Nephron progenitor cell (in vitro differentiated cells): ENCODE data around the gene CYP2R1.

Experiments
- DNase-seq: peaks from one replicate; pipeline ENCODE4 v3.0.0; 2021
- H3K27ac Mint-ChIP-seq: 2 replicates; pipeline ENCODE4 v1.8.0; 2021; ENCODE audit warnings: mild to moderate bottlenecking, moderate library complexity, mixed read lengths
- H3K27me3 Mint-ChIP-seq: 2 replicates; pipeline ENCODE4 v1.8.0; 2021; ENCODE audit warnings: mild to moderate bottlenecking, low read depth, mixed read lengths; ENCODE audit not compliant: poor library complexity
- H3K36me3 Mint-ChIP-seq: 2 replicates; pipeline ENCODE4 v1.8.0; 2021; ENCODE audit warnings: low read depth, mixed read lengths
- H3K4me1 Mint-ChIP-seq: 2 replicates; pipeline ENCODE4 v1.8.0; 2021; ENCODE audit warnings: mixed read lengths
- H3K4me3 Mint-ChIP-seq: 2 replicates; pipeline ENCODE4 v1.8.0; 2021; ENCODE audit warnings: mild to moderate bottlenecking, moderate library complexity, mixed read lengths
- H3K9me3 Mint-ChIP-seq: 2 replicates; pipeline ENCODE4 v1.8.0; 2021; ENCODE audit warnings: mild to moderate bottlenecking, moderate library complexity, mixed read lengths
- CTCF ChIP-seq: fragments of 200-600 bp; sonication (generic); IDR thresholded peaks from 2 replicates; pipeline ENCODE4 v1.5.0; 2021; ENCODE audit warnings: antibody characterized with exemption

The CYP2R1 gene

DNA sequence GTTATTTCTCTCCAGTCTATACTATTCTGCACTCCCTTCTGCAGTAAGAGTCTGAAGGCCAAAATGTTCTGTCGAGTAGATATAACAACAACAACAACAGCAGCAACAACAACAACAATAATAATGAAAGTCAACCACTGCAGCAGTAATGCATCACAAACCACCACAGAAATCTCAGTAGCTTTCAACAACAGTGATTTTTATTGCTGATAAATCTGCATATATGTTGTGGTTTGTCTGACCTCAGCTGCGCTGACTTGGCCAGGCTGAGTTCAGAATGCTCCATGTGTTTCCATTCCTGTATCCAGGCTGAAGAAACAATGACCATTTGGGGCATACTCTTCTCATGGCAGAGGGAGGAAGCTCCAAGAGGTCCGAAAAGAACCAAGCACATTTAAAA lies 32.3 kb upstream of the CYP2R1 start:
- Mint-ChIP-seq H3K4me3 (no peak overlapping the region), H3K27me3 (peaks cover 15% of the 10 kb centered on the region), H3K9me3 (peaks cover 9% of the 10 kb centered on the region), H3K4me1 (no peaks in the 10 kb centered on the region), H3K36me3 (no peaks in the 10 kb centered on the region), H3K27ac (no peak overlapping the region)
- TF ChIP-seq CTCF: no peak
- DNase-seq: no peak

DNA sequence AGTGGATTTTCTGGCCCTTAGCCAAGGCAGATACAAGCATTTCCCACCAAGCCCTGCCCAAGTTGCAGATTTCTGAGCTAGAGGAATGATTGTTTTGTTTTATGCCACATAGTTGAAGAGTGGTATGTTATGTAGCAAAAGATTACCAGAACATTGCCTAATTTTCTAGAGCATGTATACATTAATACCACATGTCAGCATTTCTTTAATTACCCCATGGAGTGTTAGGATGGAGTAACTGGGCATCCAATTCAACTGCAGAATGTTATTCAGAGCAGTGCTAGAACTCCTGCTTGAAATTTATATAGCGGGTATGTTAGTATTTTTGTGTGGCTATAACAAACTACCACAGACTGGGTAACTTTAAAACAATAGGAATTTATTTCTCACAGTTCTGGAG lies 24.4 kb upstream of the CYP2R1 start:
- H3K27ac Mint-ChIP-seq: no peak overlapping the region
- H3K9me3 Mint-ChIP-seq: peaks cover 8% of the 10 kb centered on the region
- DNase-seq: no peak
- H3K36me3 Mint-ChIP-seq: no peaks in the 10 kb centered on the region
- H3K4me1 Mint-ChIP-seq: no peaks in the 10 kb centered on the region
- no peak for TF ChIP-seq CTCF
- H3K27me3 Mint-ChIP-seq: peaks cover 9% of the 10 kb centered on the region
- H3K4me3 Mint-ChIP-seq: no peak overlapping the region

DNA sequence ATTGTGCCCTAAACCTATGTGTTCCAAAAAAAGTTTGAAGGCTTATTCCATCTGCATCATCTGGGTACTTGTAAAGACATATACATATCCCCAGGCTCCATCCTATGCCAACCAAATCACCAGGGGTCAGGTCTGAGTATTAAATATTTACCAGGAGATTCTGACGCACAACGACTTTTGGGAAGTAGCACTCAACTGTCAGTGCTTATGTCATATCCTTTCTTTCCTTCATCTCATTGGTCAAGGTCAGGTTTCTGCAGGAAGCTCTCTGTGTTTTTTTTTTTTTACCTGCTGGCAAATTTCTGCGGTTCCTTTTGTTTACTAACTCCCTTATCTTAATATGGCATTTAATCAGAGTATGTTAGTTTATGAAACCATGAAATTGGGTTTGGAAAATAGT lies 22.5 kb upstream of the CYP2R1 start:
- no peak overlapping the region for H3K4me3 Mint-ChIP-seq
- DNase-seq: no peak
- no peaks in the 10 kb centered on the region for H3K4me1 Mint-ChIP-seq
- H3K36me3 Mint-ChIP-seq: no peaks in the 10 kb centered on the region
- H3K27ac Mint-ChIP-seq: no peak overlapping the region
- H3K9me3 Mint-ChIP-seq: peaks cover 8% of the 10 kb centered on the region
- TF ChIP-seq CTCF: no peak
- peaks cover 4% of the 10 kb centered on the region for H3K27me3 Mint-ChIP-seq

- peaks cover 4% of the 10 kb centered on the region for H3K9me3 Mint-ChIP-seq
- H3K27me3 Mint-ChIP-seq: peaks cover 12% of the 10 kb centered on the region
- H3K27ac Mint-ChIP-seq: no peak overlapping the region
- H3K4me1 Mint-ChIP-seq: no peaks in the 10 kb centered on the region
- no peak overlapping the region for H3K4me3 Mint-ChIP-seq
- peak; percentile 53 for TF ChIP-seq CTCF
- no peaks in the 10 kb centered on the region for H3K36me3 Mint-ChIP-seq
- peak; percentile 17 for DNase-seq
These were observed 16.3 kb upstream of the CYP2R1 start for GRCh38 chr11:14908214-14908880.

DNA sequence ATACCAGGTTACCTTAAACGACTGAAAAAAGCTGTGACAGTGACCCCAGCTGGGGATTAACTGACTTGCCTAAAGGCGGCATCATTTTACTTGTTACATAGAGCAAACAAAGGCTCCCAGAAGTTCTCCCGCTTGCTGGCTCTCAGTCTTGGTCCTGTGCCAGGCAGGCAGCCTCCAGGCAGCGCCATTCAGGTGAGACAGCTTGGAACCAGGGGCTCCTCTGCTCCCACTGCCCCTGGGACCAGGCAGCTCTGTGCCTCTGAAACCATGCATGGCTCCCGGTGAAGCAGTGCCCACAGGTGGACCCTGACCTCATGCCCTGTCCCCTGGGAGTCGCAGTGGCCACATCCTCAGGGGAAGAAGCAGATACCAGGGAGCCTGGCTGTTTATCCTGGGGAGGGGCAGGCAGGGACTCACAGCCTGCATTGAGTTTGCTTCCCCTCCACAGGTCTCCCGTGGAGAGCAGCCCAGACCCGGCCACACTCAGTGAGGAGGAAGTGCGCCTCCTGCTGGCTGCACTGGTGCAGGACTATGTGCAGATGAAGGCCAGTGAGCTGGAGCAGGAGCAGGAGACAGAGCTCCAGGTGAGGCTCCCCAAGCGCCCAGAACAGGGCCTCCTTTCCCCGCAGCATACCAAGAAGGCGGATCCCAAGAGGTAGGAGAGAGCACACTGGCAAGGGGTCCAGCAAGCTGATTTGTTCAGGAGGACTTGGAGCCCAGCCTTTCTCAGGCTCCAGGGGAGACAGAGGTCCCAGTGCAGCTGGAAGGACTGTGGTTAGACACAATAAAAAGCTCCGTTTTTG lies 15.6 kb upstream of the CYP2R1 start:
- no peak overlapping the region for H3K4me3 Mint-ChIP-seq
- H3K4me1 Mint-ChIP-seq: no peaks in the 10 kb centered on the region
- peak; percentile 81 for DNase-seq
- H3K36me3 Mint-ChIP-seq: no peaks in the 10 kb centered on the region
- no peak overlapping the region for H3K27ac Mint-ChIP-seq
- H3K27me3 Mint-ChIP-seq: peaks cover 12% of the 10 kb centered on the region
- peak; percentile 82 for TF ChIP-seq CTCF
- H3K9me3 Mint-ChIP-seq: peaks cover 4% of the 10 kb centered on the region
